Esophagus squamous epithelium (tissue), 4 donors: Measurements from ENCODE around the gene ZBTB38.

ENCODE experiments used
- CTCF ChIP-seq, 6 experiments: fragments of 450-650 bp in 4 of 6; fragments of 200-600 bp in 2 of 6; sonication (generic) in 2 of 6; IDR thresholded peaks; one replicate each; pipeline ENCODE4 v1.5.1; 2016 to 2019; ENCODE audit warnings: antibody characterized with exemption in 6 of 6, mild to moderate bottlenecking in 4 of 6, moderate library complexity in 4 of 6
- POLR2A ChIP-seq, 4 donors: fragments of 450-650 bp; IDR thresholded peaks; one replicate each; pipeline ENCODE4 v1.6.1; 2017; ENCODE audit warnings: antibody characterized with exemption in 4 of 4, mild to moderate bottlenecking in 4 of 4, moderate library complexity in 3 of 4

DNA sequence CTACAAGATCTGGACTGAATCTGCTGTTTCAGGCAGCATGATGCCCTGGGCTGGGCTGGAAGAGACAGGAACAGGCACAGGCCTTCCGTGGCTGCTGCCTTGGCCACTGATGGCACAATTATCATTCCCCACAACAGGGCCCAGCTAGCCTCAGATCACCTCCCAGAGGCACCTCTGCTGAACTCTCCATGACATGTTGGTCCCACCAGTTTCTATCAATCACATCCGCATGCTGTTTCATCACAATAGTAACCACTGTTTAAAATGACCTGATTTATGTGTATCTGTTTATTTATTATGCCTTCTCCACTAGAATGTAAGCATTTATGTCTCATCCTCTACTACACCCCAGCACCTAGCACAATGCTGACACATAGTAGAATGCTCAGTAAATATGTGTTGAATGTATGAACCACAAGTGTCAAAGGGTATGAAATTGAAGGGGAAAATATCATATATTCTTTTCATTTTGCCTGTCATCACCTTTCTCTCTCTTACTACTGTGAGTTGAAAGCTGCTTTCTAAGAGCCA, 32.7 kb upstream of the ZBTB38 start:
- TF ChIP-seq CTCF (IDR thresholded peaks at IDR 0.05), result no peak
- no peak for TF ChIP-seq POLR2A (IDR thresholded peaks at IDR 0.05)
